Smooth muscle cell of the brain vasculature (primary cell): ENCODE data around the gene SNRNP35.
"Not testable (repeated sequence)": the region's sequence is repeated elsewhere in the genome, so short reads cannot be mapped to it uniquely, and the experiment has no call there.

Source experiments
- DNase-seq: peaks from one replicate; pipeline ENCODE4 v3.0.0-alpha.2; 2012; ENCODE audit warnings: low read depth, low spot score

SNRNP35 gene

DNA sequence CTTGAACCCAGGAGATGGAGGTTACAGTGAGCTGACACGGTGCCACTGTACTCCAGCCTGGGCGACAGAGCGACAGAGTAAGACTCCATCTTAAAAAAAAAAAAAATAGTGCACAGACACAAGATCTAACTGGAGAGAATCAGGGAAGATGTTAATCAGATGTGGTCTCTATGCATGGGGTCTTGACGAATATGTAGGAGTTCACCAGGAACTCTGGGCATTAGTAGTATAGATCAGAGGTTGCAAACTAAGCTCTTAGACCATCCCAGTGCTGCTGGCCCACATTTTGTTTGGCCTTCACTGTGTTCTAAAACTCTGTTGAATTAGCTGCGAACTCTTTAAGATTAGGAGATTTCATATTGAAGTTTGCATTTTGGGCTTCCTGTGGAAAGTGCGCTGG, 31.6 kb downstream of the SNRNP35 start:
- no peak for DNase-seq

DNA sequence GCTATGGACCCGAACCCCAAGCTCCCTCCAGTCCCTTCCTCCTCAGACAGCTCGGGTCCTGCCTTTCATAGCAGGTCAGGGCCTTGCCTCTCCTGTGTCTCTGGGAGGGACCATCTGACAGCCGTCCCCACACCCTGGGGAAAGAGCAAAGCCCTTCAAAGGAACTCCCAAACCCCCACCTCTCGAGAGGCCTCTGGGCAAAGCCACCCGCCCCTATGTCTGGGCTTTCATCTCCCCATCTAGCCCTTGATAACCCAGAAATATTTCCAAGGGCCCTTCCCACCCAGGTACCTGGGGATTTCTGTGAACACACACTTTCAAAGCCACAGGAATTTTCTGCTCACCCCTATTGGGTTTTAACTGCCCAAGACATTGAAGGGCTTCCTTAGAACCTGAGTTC, 32.1 kb downstream of the SNRNP35 start:
- DNase-seq = no peak

GRCh38 chr12:123491056-123491455, 33.1 kb downstream of the SNRNP35 start:
- no peak for DNase-seq

DNA sequence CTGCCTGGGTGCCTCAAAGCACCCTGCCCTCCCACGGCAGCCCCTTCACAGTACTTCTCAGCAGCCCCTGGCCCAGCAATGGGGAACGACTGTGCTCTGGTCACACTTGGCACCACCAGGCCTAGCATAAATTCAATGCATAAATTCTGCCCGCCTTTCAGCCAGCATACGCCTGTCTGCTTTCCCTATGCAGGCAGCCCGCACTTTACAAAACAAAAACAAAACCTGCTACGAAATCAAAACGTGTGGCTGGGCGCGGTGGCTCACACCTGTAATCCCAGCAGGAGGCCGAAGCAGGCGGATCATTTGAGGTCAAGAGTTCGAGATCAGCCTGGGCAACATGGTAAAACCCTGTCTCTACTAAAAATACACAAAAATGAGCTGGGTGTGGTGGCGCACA, 33.5 kb downstream of the SNRNP35 start:
- no peak for DNase-seq

GRCh38 chr12:123492339-123493039, 34.5 kb downstream of the SNRNP35 start:
- not testable (repeated sequence) for DNase-seq

DNA sequence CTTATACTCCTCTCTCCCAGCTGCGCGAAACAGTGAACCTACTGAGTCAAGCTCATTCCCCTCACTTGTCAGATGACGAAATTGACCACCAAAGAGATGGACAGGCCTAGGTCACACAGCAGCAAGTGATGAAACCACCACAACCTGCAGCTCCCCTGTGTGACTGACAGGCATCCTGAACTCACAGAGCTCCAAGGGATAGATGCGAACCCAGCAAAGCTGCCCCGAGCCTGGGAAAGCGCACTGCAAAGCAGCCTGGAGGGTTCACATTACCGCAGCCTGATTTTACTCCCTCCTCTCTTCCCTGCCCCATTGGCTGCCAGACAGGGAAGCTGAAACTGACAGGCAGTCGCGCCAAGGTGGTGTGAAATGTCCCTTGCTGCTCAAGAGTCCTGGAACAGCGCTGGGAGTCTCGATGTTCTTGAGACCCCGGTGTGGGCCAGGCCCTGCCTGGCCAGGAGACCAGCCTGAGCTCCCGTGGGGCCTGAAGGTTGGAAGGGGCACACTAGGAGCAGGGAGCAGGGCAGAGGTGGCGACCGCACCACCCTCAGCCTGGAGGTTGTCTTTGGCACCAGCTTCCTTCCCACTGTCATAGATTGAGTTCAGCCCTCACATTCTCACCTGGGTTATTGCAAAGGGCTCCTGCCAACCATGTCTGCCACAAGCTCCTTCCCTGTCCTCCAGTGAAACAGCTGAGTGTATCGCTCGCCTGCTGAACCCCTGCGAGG, 36.3 kb downstream of the SNRNP35 start:
- DNase-seq = no peak

DNA sequence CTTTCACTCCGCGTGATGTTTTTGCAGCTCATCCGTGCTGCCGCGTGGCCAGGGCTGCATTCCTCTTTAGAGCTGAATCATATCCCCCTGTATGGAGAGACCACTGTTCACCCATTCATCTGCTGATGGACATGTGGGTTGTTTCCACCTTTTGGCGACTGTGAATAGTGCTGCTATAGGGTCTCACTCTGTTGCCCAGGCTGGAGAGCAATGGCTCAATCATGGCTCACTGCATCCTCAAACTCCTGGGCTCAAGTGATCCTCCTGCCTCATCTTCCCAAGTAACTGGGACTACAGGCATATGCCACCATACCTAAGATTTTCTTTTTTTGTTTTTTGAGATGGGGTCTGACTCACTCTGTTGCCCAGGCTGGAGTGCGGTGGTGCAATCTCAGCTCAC, 39.1 kb downstream of the SNRNP35 start:
- no peak for DNase-seq

DNA sequence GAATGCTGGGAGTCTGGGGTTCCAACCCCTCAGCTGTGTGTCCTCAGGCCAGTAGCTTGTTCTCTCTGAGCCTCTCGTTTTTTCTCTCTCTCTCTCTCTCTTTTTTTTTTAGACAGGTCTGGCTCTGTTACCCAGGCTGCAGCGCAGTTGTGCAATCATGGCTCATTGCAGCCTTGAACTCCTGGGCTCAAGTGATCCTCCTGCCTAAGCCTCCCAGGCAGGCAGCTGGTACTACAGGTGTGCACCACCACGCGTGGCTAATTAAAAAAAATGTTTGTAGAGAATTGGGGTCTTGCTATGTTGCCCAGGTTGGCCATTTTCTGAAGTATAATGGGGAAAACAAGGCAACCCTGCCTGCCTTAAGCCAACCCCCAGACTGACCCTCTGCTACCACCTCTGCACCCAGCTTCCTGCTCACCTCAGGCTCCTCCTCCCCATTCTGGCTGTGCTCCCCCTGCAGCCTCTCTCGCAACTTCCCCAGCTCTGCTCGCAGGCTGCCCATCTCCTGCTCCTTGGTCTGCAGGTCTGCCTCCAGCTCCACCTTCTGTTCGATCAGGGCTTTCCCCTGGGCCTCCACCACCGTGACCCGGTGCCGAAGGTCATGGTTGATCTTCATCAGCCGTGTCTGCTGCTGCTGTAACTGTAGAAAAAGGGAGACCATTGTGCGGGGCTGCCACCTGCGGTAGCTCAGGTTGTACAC, 40.3 kb downstream of the SNRNP35 start:
- DNase-seq = no peak

GRCh38 chr12:123499332-123499731, 41.4 kb downstream of the SNRNP35 start:
- DNase-seq = no peak

GRCh38 chr12:123502163-123502704, 44.3 kb downstream of the SNRNP35 start:
- DNase-seq = no peak

- DNase-seq = no peak
Measured at GRCh38 chr12:123506059-123506842, 48.3 kb downstream of the SNRNP35 start.

GRCh38 chr12:123506843-123507236, 48.9 kb downstream of the SNRNP35 start:
- DNase-seq = no peak

DNA sequence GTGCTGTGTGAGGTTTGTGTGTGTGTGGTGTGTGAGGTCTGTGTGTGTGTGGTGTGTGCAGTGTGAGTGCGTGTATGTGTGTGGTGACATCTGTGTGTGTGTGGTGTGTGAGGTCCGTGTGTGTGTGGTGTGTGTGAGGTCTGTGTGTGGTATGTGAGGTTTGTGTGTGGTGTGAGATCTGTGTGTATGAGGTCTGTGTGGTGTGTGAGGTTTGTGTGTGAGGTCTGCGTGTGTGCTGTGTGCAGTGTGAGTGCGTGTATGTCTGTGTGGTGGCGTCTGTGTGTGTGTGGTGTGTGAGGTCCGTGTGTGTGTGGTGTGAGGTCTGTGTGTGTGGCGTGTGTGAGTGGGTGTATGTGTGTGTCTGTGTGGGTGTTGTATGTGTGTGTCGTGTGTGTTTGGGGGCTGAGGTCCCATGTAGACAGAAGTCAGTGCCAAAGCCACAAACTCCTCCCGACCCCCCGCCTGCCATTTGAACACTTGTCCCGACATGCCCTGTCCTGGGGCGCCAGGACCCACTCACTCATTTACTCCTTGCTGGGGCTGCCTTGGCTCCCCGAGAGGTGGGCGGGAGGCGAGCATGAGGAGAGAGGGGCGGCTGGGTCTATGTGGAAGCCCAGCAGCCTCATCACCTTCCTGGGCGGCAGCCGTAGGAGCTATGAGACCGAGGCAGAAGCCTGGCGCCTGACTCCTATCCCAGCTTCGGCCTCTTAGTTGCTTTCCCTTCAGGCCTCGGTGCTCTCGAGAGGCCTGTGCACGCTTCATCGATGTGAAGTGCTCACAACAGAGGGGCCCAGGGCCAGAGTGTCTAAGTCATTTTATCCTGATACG, 55.1 kb downstream of the SNRNP35 start:
- DNase-seq = no peak

- no peak for DNase-seq
Measured at GRCh38 chr12:123513805-123514204, 55.9 kb downstream of the SNRNP35 start.

- DNase-seq = not testable (repeated sequence)
Measured at GRCh38 chr12:123514582-123515221, 56.8 kb downstream of the SNRNP35 start.

DNA sequence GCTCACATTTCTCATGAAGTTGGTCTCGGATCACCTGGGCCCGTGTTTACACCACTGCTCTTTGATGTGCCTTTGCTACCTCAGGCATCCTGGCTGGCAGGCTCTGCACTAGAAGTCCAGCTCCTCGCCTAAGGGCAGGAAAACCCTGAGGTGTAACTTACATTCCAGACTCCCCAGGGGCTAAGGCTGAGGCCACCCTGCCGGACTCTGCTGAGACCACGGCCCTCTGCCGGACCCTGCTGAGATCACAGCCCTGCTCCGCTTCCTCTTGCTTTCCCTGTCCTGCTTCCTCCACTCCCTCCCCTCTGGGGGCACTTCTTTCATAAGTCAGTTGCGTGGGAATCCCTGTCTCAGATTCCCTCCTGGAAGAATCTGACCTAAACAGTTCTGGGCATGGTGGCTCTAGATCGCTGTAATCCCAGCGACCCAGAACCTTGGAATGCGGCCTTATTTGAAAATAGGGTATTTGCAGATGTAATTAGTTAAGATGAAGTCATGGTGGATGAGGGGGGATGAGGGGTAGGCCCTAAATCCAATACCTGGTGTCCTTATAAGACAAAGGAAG, 58.4 kb downstream of the SNRNP35 start:
- no peak for DNase-seq
